Activated naive CD8-positive, alpha-beta T cell (primary cell): ENCODE measurements around the gene A4GNT.
"Not testable (repeated sequence)": the region's sequence is repeated elsewhere in the genome, so short reads cannot be mapped to it uniquely, and the experiment has no call there.

Experiments used
- H3K27ac Mint-ChIP-seq: one replicate; pipeline ENCODE4 v1.8.0; 2021; ENCODE audit warnings: mixed read lengths
- H3K27me3 Mint-ChIP-seq: one replicate; pipeline ENCODE4 v1.8.0; 2021; ENCODE audit warnings: mixed read lengths
- H3K36me3 Mint-ChIP-seq: one replicate; pipeline ENCODE4 v1.8.0; 2021; ENCODE audit warnings: mixed read lengths
- H3K4me1 Mint-ChIP-seq: one replicate; pipeline ENCODE4 v1.8.0; 2021; ENCODE audit warnings: low read depth, mixed read lengths
- H3K4me3 Mint-ChIP-seq: one replicate; pipeline ENCODE4 v1.8.0; 2021; ENCODE audit warnings: mild to moderate bottlenecking, mixed read lengths
- H3K9me3 Mint-ChIP-seq: one replicate; pipeline ENCODE4 v1.8.0; 2021; ENCODE audit warnings: low read depth, mixed read lengths

The A4GNT gene

DNA sequence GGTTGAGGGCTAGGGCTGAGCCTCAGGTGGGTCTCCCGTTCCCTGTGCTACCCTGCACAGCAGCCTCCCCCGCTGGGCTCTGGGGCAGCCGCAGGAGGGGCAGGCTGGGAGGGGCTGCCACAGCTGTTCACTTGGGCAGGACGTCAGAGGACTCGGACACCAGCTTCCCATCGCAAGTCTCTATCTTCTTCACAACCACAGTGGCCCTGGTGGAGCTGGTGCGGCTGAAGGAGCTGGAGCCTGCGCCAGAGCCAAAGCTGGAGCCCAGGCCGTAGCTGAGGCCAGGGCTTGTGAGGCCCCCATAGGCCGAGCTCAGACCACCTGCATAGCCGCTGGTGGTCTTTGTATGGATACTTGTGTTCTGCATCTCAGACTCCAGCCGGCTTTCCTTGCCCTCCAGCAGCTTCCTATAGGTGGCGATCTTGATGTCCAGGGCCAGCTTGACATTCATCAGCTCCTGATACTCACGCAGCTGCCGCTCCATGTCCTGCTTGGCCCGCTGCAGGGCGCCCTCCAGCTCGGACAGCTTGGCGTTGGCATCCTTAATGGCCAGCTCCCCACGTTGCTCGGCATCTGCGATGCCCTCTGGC, 30.7 kb downstream of the A4GNT start:
- not testable (repeated sequence) for H3K27ac Mint-ChIP-seq, H3K9me3 Mint-ChIP-seq, H3K27me3 Mint-ChIP-seq, H3K36me3 Mint-ChIP-seq, H3K4me1 Mint-ChIP-seq, H3K4me3 Mint-ChIP-seq

- Mint-ChIP-seq H3K27me3 (peaks cover 1% of the 10 kb centered on the region), H3K36me3 (no peaks in the 10 kb centered on the region), H3K27ac (no peak overlapping the region), H3K4me1 (no peaks in the 10 kb centered on the region), H3K4me3 (no peak overlapping the region), H3K9me3 (no peaks in the 10 kb centered on the region)
Observed at GRCh38 chr3:138099417-138099816, 32.8 kb downstream of the A4GNT start.

GRCh38 chr3:138097192-138098172, 34.7 kb downstream of the A4GNT start:
- no peak overlapping the region for H3K4me3 Mint-ChIP-seq
- H3K4me1 Mint-ChIP-seq, result no peaks in the 10 kb centered on the region
- H3K27me3 Mint-ChIP-seq, result peaks cover 1% of the 10 kb centered on the region
- no peaks in the 10 kb centered on the region for H3K9me3 Mint-ChIP-seq
- no peaks in the 10 kb centered on the region for H3K36me3 Mint-ChIP-seq
- no peak overlapping the region for H3K27ac Mint-ChIP-seq

DNA sequence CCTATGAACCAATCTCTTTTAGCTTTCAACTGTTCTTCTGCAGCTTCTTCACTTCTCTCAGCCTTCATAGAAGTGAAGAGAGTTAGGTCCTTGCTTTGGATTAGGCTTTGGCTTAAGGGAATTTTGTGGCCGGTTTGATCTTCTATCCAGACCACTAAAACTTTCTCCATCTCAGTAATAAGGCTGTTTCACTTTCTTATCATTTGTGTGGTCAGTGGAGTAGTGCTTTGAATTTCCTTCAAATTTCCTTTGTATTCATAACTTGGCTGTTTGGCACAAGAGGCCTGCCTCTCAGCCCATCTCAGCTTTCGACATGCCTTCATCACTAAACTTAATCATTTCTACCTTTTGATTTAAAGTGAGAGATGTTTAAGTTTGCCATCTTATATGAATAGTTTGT, 38.5 kb downstream of the A4GNT start:
- Mint-ChIP-seq H3K9me3 (no peaks in the 10 kb centered on the region), H3K27me3 (peaks cover 1% of the 10 kb centered on the region), H3K4me3 (no peak overlapping the region), H3K36me3 (no peaks in the 10 kb centered on the region), H3K4me1 (no peaks in the 10 kb centered on the region), H3K27ac (no peak overlapping the region)

DNA sequence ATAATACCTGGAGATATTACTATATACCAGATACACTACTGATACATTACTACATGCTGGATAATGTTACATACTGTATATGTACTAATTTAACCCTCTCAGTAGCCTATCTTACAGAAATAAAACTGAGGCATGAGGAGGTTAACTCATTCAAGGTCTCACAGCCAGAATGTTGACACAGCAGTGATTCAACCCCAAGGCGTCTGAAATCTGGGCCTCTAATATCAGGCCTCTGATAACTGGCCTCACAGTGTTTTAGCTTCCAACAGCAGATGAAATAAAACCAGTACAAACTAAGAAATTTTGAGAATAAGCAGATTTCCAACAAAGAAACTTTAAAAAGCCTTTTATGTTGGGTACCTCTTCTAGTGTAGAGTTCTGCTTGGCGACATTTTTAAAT, 40.2 kb downstream of the A4GNT start:
- H3K27me3 Mint-ChIP-seq, result peaks cover 4% of the 10 kb centered on the region
- no peaks in the 10 kb centered on the region for H3K36me3 Mint-ChIP-seq
- H3K9me3 Mint-ChIP-seq, result no peaks in the 10 kb centered on the region
- H3K4me3 Mint-ChIP-seq, result no peak overlapping the region
- H3K27ac Mint-ChIP-seq, result no peak overlapping the region
- H3K4me1 Mint-ChIP-seq, result no peaks in the 10 kb centered on the region

DNA sequence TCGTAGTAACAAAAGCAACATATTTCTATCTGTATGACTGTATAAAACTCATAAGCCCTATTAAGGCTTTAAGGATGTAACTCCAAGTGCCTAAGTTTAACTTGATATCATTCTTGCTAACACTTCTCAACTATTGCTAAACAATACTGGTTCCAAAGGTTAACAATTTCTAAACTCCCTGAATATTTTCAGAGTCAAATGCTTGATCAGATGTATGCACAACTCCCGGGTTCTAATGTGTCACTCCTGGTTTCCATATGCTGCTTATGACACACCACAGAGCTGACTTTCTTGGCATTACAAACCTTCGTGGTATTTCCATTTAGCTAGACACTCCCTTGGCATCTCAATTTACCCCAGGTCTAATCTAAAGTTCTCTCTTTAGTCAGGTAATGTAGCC, 43.1 kb downstream of the A4GNT start:
- Mint-ChIP-seq H3K9me3 (no peaks in the 10 kb centered on the region), H3K27ac (no peak overlapping the region), H3K36me3 (no peaks in the 10 kb centered on the region), H3K4me1 (no peaks in the 10 kb centered on the region), H3K4me3 (no peak overlapping the region), H3K27me3 (peaks cover 4% of the 10 kb centered on the region)

DNA sequence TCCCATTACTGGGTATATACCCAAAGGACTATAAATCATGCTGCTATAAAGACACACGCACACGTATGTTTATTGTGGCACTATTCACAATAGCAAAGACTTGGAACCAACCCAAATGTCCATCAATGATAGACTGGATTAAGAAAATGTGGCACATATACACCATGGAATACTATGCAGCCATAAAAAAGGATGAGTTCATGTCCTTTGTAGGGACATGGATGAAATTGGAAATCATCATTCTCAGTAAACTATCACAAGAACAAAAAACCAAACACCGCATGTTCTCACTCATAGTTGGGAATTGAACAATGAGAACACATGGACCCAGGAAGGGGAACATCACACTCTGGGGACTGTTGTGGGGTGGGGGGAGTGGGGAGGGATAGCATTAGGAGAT, 46.4 kb downstream of the A4GNT start:
- not testable (repeated sequence) for H3K4me3 Mint-ChIP-seq, H3K27me3 Mint-ChIP-seq, H3K36me3 Mint-ChIP-seq, H3K27ac Mint-ChIP-seq, H3K9me3 Mint-ChIP-seq
- H3K4me1 Mint-ChIP-seq, result peaks cover 18% of the 10 kb centered on the region

DNA sequence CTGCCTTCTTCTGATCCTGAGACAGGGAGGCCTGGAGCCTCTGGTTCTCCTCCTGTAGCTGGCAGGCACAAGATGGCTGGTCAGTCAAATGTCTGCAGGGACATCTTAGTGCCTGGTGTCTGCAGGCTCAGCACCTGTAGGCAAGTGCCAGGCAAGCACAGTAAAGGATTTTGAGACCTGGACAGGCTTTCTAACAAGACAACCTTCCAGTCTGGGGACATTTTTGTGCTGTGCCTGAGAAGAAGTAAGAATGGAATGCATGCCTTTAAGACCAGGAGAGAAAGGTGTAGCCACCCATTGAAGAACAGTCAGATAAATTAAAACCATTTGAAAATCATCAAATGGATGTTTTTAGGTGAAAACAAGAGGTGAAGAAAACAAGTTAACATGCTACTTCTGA, 48.0 kb downstream of the A4GNT start:
- H3K36me3 Mint-ChIP-seq, result no peaks in the 10 kb centered on the region
- peaks cover 18% of the 10 kb centered on the region for H3K4me1 Mint-ChIP-seq
- H3K4me3 Mint-ChIP-seq, result no peak overlapping the region
- no peak overlapping the region for H3K27ac Mint-ChIP-seq
- H3K27me3 Mint-ChIP-seq, result peaks cover 5% of the 10 kb centered on the region
- H3K9me3 Mint-ChIP-seq, result no peaks in the 10 kb centered on the region

DNA sequence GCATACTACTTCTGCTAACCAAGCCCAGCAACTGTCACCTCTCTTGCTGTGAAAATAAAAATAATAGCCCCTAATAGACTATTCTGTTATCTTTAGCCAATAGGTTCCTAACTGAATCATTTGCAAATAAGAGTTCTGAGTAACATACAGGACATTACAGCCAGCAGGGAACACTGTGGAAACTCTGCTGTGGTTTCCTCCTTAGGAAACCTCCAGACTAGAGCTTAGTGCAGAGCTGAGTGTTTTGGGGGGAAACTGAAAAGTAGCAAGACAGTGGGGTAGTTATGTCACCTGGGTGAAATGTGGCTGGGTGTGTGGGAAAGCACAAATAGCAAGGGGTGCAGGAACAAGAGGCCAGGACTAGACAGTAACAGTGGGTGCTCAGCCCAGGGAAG, 49.2 kb downstream of the A4GNT start:
- no peaks in the 10 kb centered on the region for H3K9me3 Mint-ChIP-seq
- no peaks in the 10 kb centered on the region for H3K36me3 Mint-ChIP-seq
- H3K4me3 Mint-ChIP-seq, result no peak overlapping the region
- no peak overlapping the region for H3K27ac Mint-ChIP-seq
- peaks cover 18% of the 10 kb centered on the region for H3K4me1 Mint-ChIP-seq
- peaks cover 1% of the 10 kb centered on the region for H3K27me3 Mint-ChIP-seq

DNA sequence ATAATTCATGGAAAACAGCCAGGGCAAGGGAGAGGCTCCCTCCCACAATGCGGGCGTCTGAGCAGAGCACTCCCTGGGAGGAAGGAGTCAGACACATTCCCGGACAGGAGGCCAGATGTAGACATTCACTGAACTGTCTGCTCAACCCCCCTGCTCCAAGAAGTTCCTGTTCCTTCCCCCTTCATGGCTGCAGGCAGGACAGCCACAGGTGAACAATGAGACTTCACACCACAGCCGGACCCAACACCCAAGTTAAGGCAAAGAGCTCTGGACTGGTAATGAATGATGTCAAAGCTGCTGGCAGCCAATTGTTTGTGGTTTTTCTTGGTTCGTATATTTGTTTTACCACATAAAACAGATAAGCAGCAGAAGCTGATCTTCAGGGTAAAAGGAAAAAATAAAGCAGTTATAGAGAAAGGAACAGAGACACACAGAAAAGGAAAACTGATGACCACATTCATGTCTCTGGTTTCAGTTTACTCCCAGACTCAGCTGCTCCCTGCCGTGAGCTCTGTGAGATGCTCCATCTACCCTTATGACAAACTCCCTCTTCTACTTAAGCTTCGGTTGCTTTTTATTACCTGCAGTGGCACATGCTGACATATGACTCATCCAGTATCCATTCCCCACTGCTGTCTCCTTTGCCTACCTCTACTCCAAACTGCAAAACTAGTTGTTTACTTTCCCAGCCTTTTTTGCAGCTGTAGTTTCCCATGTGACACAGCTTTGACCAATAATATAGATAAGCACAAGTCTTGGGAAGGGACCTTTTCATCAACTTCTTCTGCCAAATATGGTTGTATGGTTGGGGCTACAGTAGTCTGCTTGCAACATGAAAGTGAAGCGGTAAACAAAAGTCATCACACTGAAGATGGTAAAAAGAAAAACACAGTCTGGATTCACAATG, 49.9 kb downstream of the A4GNT start:
- Mint-ChIP-seq H3K4me1 (peaks cover 18% of the 10 kb centered on the region), H3K27me3 (peaks cover 1% of the 10 kb centered on the region), H3K27ac (peak overlapping the region; percentile 36), H3K36me3 (no peaks in the 10 kb centered on the region), H3K4me3 (no peak overlapping the region), H3K9me3 (no peaks in the 10 kb centered on the region)

DNA sequence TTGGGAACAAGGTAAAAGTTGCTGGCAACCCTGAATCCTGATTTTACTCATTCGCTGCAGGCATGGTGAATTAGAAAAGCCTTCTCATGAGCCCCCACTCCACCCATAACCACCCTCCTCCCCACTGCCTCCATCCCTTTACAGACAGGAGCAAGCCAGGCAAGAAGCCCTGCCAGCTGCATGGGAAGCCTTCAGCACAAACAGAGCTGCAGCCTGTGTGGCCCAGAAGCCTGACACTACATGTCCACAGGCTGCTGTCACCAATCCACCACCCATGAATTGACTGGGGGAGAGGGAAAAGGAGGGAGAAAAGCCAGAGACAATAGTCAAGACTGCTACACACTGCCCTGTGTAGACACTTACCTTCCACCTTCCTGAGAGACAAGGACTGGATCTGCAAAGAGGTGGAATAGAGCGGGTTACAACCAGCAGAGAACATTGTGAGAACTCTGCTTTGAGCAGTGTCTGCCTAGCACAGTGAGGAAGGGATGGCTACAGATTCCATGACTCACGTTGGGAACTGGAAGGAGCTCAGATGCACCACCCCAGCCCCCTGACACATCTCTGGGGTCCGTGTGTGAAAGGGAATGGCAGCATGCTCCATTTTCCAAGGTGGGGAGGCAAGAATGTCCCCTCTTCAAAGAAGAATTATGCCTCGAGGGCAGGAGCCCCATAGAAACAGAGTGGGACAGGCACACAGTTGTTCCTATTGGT, 50.7 kb downstream of the A4GNT start:
- H3K36me3 Mint-ChIP-seq, result no peaks in the 10 kb centered on the region
- H3K9me3 Mint-ChIP-seq, result no peaks in the 10 kb centered on the region
- H3K27ac Mint-ChIP-seq, result no peak overlapping the region
- peaks cover 1% of the 10 kb centered on the region for H3K27me3 Mint-ChIP-seq
- no peak overlapping the region for H3K4me3 Mint-ChIP-seq
- peaks cover 18% of the 10 kb centered on the region for H3K4me1 Mint-ChIP-seq

- Mint-ChIP-seq H3K36me3 (no peaks in the 10 kb centered on the region), H3K4me1 (peaks cover 18% of the 10 kb centered on the region), H3K4me3 (no peak overlapping the region), H3K9me3 (no peaks in the 10 kb centered on the region), H3K27me3 (peaks cover 3% of the 10 kb centered on the region), H3K27ac (no peak overlapping the region)
Observed at GRCh38 chr3:138079901-138080300, 52.3 kb downstream of the A4GNT start.

GRCh38 chr3:138078901-138079344, 53.3 kb downstream of the A4GNT start:
- Mint-ChIP-seq H3K36me3 (no peaks in the 10 kb centered on the region), H3K4me1 (peaks cover 18% of the 10 kb centered on the region), H3K27ac (no peak overlapping the region), H3K4me3 (no peak overlapping the region), H3K9me3 (no peaks in the 10 kb centered on the region), H3K27me3 (peaks cover 3% of the 10 kb centered on the region)

- Mint-ChIP-seq H3K36me3 (no peaks in the 10 kb centered on the region), H3K27me3 (peaks cover 3% of the 10 kb centered on the region), H3K4me3 (no peak overlapping the region), H3K9me3 (no peaks in the 10 kb centered on the region), H3K27ac (no peak overlapping the region), H3K4me1 (peaks cover 11% of the 10 kb centered on the region)
Observed at GRCh38 chr3:138078096-138078495, 54.1 kb downstream of the A4GNT start.
